GM19240 (cell line): ENCODE data around the gene PLCD3.
A peak's percentile ranks its signal among the peaks of the same experiment; 100 is the strongest.

ENCODE experiments used
- DNase-seq: peaks from one replicate; pipeline ENCODE4 v3.0.0; 2011; ENCODE audit warnings: low spot score; ENCODE audit not compliant: insufficient read length

PLCD3 gene

DNA sequence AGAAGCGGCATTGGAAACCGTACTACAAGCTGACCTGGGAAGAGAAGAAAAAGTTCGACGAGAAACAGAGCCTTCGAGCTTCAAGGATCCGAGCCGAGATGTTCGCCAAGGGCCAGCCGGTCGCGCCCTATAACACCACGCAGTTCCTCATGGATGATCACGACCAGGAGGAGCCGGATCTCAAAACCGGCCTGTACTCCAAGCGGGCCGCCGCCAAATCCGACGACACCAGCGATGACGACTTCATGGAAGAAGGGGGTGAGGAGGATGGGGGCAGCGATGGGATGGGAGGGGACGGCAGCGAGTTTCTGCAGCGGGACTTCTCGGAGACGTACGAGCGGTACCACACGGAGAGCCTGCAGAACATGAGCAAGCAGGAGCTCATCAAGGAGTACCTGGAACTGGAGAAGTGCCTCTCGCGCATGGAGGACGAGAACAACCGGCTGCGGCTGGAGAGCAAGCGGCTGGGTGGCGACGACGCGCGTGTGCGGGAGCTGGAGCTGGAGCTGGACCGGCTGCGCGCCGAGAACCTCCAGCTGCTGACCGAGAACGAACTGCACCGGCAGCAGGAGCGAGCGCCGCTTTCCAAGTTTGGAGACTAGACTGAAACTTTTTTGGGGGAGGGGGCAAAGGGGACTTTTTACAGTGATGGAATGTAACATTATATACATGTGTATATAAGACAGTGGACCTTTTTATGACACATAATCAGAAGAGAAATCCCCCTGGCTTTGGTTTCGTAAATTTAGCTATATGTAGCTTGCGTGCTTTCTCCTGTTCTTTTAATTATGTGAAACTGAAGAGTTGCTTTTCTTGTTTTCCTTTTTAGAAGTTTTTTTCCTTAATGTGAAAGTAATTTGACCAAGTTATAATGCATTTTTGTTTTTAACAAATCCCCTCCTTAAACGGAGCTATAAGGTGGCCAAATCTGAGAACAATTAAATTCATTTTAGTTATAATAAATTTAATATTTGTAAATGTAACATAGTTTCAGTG lies 17.7 kb upstream of the PLCD3 start:
- no peak for DNase-seq

DNA sequence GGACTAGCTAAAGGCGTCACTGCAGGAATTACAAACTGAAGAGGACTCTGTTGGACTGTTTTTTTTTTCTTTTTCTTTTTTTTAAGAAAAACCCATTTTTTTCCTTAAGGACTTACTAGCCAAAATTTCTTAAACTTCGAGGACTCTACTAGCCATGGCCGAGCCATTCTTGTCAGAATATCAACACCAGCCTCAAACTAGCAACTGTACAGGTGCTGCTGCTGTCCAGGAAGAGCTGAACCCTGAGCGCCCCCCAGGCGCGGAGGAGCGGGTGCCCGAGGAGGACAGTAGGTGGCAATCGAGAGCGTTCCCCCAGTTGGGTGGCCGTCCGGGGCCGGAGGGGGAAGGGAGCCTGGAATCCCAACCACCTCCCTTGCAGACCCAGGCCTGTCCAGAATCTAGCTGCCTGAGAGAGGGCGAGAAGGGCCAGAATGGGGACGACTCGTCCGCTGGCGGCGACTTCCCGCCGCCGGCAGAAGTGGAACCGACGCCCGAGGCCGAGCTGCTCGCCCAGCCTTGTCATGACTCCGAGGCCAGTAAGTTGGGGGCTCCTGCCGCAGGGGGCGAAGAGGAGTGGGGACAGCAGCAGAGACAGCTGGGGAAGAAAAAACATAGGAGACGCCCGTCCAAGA lies 16.8 kb upstream of the PLCD3 start:
- DNase-seq, result no peak

- DNase-seq, result peak; percentile 94
Measured at GRCh38 chr17:45148183-45149036, 16.1 kb upstream of the PLCD3 start, which contains the start of gene HEXIM1. Gene HEXIM1, plus strand, starts transcription at chr17:45148475. Its CDS starts 716 bp downstream, at chr17:45149191.

DNA sequence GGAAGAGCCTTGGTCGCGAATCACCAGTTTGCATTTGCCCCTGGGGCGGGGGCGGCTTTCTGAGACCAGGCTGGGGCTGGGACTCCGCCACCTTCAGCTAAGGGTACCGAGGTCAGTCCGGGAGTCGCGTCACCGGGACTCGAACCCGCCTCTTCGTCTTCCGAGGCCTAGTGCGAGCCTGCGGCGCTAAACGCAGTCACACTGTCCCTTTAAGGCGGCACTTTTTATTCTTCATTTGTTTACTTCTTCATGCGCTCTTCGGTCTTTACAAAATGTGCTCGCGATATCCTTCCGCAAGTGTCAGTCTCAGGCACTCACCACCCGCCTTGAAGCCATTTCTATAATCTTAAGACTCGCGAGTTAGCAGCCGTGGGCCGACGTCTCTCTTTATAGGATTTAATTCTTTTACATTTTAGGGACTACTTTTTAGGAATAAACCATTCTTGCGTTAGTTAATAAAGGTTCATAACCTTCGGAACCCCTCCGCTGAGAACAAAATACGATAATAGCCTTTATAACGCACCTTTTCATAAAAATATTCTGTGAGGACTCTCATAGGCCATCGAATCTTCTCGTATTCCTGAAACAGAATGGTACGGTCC lies 15.4 kb upstream of the PLCD3 start:
- peak; percentile 52 for DNase-seq

DNA sequence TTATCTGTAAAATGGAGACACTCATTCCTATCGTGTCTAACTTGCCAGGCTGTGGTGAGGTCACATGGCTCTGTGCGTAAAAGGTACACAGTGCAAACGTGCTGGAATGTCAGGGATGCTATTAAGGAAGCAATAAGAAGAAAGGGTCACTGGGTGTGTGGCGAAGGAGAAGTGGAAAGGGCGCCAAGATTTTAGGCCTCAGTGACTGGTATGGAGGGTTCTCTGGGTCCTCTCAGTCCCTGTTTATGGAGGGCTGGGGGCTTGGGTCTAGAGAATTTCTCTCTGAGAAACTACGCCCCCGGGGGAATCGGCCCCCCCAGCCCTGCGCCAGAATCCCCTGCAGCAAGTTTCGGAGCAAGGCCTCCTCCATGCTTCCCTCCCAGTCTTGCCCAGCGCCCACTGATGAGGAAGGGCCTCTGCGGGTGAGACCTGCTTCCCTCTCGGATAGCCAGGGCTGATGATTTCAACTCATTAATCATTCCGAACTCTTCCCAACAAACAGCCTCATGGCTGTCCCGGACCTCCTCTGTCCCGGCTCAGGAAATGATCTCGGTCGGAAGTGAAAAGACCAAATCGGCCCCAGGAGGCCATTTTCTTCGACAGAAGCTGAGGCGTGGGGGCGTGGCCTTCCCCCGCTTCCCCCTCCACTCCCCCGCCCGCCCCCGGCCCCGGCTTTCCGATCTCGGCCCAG lies 14.7 kb upstream of the PLCD3 start:
- DNase-seq, result peak; percentile 61

- no peak for DNase-seq
Measured at GRCh38 chr17:45146592-45146889, 14.2 kb upstream of the PLCD3 start.

- DNase-seq, result no peak
Measured at GRCh38 chr17:45146166-45146565, 13.9 kb upstream of the PLCD3 start.

GRCh38 chr17:45145035-45145389 lies 12.7 kb upstream of the PLCD3 start:
- DNase-seq, result no peak

- DNase-seq, result no peak
Measured at GRCh38 chr17:45144199-45145034, 12.1 kb upstream of the PLCD3 start.

- no peak for DNase-seq
Measured at GRCh38 chr17:45143767-45144198, 11.5 kb upstream of the PLCD3 start.

DNA sequence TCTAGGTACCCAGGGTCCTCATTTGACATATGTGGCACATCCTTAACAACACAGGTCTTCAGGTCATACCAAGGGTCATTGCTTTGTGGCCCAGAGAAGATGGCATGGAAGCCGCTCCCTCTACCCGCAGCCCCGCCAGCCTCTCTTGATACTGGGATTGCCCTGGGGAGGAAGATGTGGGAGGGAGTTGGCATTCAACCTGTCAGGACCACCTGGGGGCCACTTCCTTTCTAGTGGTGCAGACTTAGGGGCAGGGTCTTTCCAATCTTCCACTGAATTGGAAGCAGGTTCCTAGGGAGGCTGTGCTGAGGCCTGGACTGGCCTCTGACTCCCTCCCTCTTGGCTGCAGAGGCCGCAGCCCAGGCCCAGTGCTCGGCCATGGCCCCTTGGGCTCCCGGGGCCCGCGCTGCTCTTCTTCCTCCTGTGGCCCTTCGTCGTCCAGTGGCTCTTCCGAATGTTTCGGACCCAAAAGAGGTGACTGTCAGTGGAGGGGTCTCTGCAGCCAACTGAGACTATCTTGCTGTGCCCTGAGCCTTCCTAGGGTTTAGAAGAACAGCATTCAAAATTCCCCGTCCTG lies 10.9 kb upstream of the PLCD3 start:
- no peak for DNase-seq

DNA sequence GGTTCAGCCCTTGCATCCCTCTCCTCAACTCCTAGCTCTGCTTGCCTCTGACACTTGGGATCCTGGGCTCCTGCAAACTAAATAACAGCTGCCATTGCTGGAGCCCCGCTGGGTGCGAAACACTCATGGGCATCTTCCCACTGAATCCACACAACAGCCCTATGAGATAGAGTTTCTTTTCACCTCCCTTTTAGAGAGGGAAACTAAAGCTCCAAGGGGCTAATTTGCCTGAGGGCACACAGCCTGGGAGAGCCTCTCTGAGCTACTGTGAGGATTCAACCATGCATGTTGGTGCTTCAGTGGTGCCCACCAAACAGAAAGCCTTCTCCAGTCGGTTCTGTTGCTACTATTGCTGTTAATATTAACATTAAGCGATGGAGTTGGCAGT lies 7.2 kb upstream of the PLCD3 start:
- no peak for DNase-seq

DNA sequence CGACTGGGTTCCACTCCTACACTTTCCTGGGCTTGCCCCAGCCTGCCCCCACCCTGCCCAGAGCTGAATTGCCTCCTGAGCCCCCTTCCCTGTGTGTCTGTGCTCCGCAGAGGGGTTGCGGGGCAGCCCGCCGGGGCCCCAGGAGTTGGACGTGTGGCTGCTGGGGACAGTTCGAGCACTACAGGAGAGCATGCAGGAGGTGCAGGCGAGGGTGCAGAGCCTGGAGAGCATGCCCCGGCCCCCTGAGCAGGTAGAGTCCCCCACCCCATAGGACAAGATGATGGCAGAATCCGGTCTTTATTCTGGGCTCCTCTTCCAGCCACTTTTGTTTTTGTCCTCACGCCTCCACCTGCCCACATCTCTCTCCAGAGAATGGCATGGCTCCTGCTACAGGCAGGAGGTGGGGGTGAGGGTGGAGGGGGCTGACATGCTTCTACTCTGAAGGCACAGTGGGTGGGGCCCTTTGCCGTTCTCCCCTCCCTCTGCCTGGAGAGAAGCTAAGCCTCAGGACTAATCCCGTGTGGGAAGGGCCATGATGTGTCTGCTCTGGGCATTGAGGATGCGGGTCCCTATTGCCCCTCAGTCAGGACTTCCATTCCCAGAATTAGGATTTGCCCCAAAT lies 6.7 kb upstream of the PLCD3 start:
- no peak for DNase-seq

DNA sequence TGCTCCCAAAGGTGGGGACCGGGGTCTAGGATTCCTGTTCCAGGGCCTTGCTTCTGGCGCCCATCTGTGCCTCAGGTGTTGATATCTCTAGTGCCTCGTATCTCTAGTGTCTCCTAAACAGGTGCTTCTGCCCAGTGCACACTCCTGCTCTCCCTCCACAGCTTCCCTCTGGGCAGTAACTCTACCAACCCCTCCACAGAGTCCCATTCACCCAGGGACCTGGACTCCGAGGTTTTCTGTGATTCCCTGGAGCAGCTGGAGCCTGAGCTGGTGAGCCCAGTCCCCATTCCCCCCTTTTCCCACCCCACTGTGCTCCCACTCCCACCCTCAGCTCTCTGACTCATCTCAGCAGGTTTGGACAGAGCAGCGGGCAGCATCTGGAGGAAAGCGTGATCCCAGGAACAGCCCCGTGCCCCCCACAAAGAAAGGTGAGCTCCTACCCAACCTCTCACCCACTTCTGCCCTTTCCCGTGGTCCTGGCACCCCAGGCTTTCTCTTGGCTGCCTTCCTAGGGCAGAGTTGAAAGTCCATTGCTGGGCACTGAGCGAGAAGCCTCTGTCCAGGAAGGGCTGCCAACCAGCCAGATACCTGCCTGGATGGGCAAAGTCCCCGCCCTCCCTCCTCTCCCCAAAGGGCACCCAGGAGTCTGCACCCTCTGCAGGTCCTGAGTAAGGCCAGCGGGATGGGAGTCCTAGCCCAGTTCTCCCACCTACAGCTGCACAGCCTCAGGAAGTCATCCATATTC lies 5.4 kb upstream of the PLCD3 start:
- DNase-seq, result no peak

- DNase-seq, result no peak
Measured at GRCh38 chr17:45136846-45137560, 4.7 kb upstream of the PLCD3 start.

DNA sequence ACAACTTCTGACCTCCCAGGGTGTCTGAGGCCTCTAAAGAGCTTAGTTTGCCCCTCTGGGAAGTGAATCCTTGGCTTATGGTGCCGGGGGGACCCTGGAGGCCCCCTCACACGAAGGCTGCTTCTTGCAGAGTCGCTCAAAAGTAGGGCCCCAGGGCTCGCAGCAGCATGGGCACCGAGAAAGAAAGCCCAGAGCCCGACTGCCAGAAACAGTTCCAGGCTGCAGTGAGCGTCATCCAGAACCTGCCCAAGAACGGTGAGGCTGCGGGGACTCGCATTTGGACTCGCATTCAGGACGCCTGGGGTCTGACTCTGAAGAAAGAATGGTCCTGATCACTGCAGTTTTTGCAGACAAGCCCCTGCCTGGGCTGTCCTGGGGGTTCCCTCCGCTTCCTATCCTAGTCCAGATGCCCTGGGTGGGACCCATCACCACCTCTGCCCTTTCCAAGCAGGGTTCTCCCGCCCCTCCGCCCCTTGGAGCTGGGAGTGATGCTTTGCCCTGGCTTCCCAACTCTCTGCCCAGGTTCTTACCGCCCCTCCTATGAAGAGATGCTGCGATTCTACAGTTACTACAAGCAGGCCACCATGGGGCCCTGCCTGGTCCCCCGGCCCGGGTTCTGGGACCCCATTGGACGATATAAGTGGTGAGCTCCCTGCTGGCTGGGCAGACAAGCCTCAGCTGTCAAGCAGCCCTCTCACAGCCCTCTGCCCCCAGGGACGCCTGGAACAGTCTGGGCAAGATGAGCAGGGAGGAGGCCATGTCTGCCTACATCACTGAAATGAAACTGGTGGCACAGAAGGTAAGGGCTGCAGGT lies 3.9 kb upstream of the PLCD3 start:
- no peak for DNase-seq
